ENCODE measurements around the gene HRCT1. TPM values are rescaled to one million over a fixed set of nuclear protein-coding genes. Genes with fewer than 3 reads are reported as not detected.

The HRCT1 gene
- total RNA-seq, 1 donor from 2014 or later: 13.7 TPM

- DNase-seq (ENCODE audit: low spot score): no peak
These were observed 34.7 kb downstream of the HRCT1 start for GRCh38 chr9:35940458-35941407.

- no peak for DNase-seq (ENCODE audit: low spot score)
These were observed 36.3 kb downstream of the HRCT1 start for GRCh38 chr9:35942286-35942685.

GRCh38 chr9:35944173-35944572 lies 38.2 kb downstream of the HRCT1 start:
- no peak for DNase-seq (ENCODE audit: low spot score)

GRCh38 chr9:35944841-35945240 lies 38.8 kb downstream of the HRCT1 start:
- DNase-seq (ENCODE audit: low spot score): no peak

GRCh38 chr9:35945341-35946018 lies 39.5 kb downstream of the HRCT1 start:
- peak; percentile 92 for DNase-seq (ENCODE audit: low spot score)

GRCh38 chr9:35948451-35948850 lies 42.4 kb downstream of the HRCT1 start:
- no peak for DNase-seq (ENCODE audit: low spot score)

GRCh38 chr9:35948901-35949318 lies 42.9 kb downstream of the HRCT1 start:
- no peak for DNase-seq (ENCODE audit: low spot score)

GRCh38 chr9:35951736-35952135 lies 45.7 kb downstream of the HRCT1 start:
- DNase-seq (ENCODE audit: low spot score): peak; percentile 18

GRCh38 chr9:35952526-35953191 lies 46.7 kb downstream of the HRCT1 start:
- no peak for DNase-seq (ENCODE audit: low spot score)

GRCh38 chr9:35954942-35955546 lies 49.0 kb downstream of the HRCT1 start:
- peak; percentile 77 for DNase-seq (ENCODE audit: low spot score)

- no peak for DNase-seq (ENCODE audit: low spot score)
These were observed 50.6 kb downstream of the HRCT1 start for GRCh38 chr9:35956651-35957050.

Other genes with a start within 250 kb of the HRCT1 start
- 12,614 TPM for gene RMRP, start 248.2 kb upstream of the HRCT1 start, total RNA-seq (ENCODE audit: insufficient read depth, low replicate concordance)
- 38.0 TPM for gene CCDC107, start 247.9 kb upstream of the HRCT1 start, total RNA-seq (ENCODE audit: insufficient read depth, low replicate concordance)
- 5.5 TPM for gene ARHGEF39, start 241.0 kb upstream of the HRCT1 start, total RNA-seq (ENCODE audit: insufficient read depth, low replicate concordance)
- gene CA9, start 232.3 kb upstream of the HRCT1 start, total RNA-seq (ENCODE audit: insufficient read depth, low replicate concordance): 13.0 TPM
- 2,993 TPM for gene TPM2, start 216.3 kb upstream of the HRCT1 start, total RNA-seq (ENCODE audit: insufficient read depth, low replicate concordance)
- 273 TPM for gene TLN1, start 174.0 kb upstream of the HRCT1 start, total RNA-seq (ENCODE audit: insufficient read depth, low replicate concordance)
- 41.9 TPM for gene CREB3, start 173.5 kb upstream of the HRCT1 start, total RNA-seq (ENCODE audit: insufficient read depth, low replicate concordance)
- gene GBA2, start 157.0 kb upstream of the HRCT1 start, total RNA-seq (ENCODE audit: insufficient read depth, low replicate concordance): 24.3 TPM
- 7.0 TPM for gene RGP1, start 156.9 kb upstream of the HRCT1 start, total RNA-seq (ENCODE audit: insufficient read depth, low replicate concordance)
- not detected for gene MSMP, start 151.9 kb upstream of the HRCT1 start, total RNA-seq (ENCODE audit: insufficient read depth, low replicate concordance)
- 15.9 TPM for gene NPR2, start 114.6 kb upstream of the HRCT1 start, total RNA-seq (ENCODE audit: insufficient read depth, low replicate concordance)
- 5.1 TPM for gene SPAG8, start 93.9 kb upstream of the HRCT1 start, total RNA-seq (ENCODE audit: insufficient read depth, low replicate concordance)
- gene HINT2, start 91.2 kb upstream of the HRCT1 start, total RNA-seq (ENCODE audit: insufficient read depth, low replicate concordance): 2.9 TPM
- 1.2 TPM for gene FAM221B, start 77.5 kb upstream of the HRCT1 start, total RNA-seq (ENCODE audit: insufficient read depth, low replicate concordance)
- 3.9 TPM for gene TMEM8B, start 77.0 kb upstream of the HRCT1 start, total RNA-seq (ENCODE audit: insufficient read depth, low replicate concordance)
- gene OR13J1, start 35.8 kb upstream of the HRCT1 start, total RNA-seq (ENCODE audit: insufficient read depth, low replicate concordance): not detected
- gene SPAAR, start 3.3 kb downstream of the HRCT1 start, total RNA-seq (ENCODE audit: insufficient read depth, low replicate concordance): 1.4 TPM
- not detected for gene OR2S2, start 52.0 kb downstream of the HRCT1 start, total RNA-seq (ENCODE audit: insufficient read depth, low replicate concordance)
- gene RECK, start 130.7 kb downstream of the HRCT1 start, total RNA-seq (ENCODE audit: insufficient read depth, low replicate concordance): 12.0 TPM
- gene GLIPR2, start 230.5 kb downstream of the HRCT1 start, total RNA-seq (ENCODE audit: insufficient read depth, low replicate concordance): 75.1 TPM